Measurements from ENCODE around the gene SARDH.
"Not testable (repeated sequence)": the region's sequence is repeated elsewhere in the genome, so short reads cannot be mapped to it uniquely, and the experiment has no call there.

SARDH gene

GRCh38 chr9:133677126-133678010, 60.8 kb downstream of the SARDH start:
- Histone ChIP-seq H3K4me1 (ENCODE audit: insufficient read depth, low read length) (0 out of 2 replicates have a peak, but pooled peaks cover 7% of the 10 kb centered on the region), H3K4me3 (ENCODE audit: low read length) (no peak overlapping the region), H3K27me3 (ENCODE audit: insufficient read depth, low read length) (no peaks in the 10 kb centered on the region)

DNA sequence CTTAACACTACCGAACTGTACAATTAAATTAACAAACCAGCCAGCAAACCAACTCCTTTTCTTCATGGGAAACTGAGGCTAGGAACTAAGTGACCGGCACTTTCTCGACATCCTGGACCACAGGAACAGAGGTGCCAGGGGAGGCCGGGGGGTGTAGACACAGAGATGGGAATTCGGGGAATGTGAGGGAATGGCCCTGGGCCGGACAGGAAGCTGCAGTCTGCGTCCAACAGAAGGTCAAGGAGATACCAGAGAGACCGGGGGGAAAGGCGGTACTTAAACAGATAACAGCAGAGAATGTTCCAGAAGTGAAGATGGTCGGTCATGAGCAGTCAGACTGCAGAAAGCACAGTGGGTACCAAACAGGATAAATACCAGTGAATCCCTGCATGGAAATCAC, 61.7 kb downstream of the SARDH start:
- H3K9me3 ChIP-seq (ENCODE audit: insufficient read depth, low read depth, low read length): no peaks in the 10 kb centered on the region
- H3K9ac ChIP-seq (ENCODE audit: low read depth, low read length): no peak overlapping the region
- no peaks in the 10 kb centered on the region for H3K27me3 ChIP-seq (ENCODE audit: insufficient read depth, low read length)
- 0 out of 2 replicates have a peak, but pooled peaks cover 7% of the 10 kb centered on the region for H3K4me1 ChIP-seq (ENCODE audit: insufficient read depth, low read length)
- H3K27ac ChIP-seq (ENCODE audit: low read length): no peak overlapping the region
- H3K36me3 ChIP-seq (ENCODE audit: insufficient read depth, low read depth, low read length): no peaks in the 10 kb centered on the region
- H3K4me3 ChIP-seq (ENCODE audit: low read length): no peak overlapping the region

More at GRCh38 chr9:133677126-133678010, 60.8 kb downstream of the SARDH start:
- H3K9me3 ChIP-seq (ENCODE audit: insufficient read depth, low read depth, low read length): no peaks in the 10 kb centered on the region
- H3K36me3 ChIP-seq (ENCODE audit: insufficient read depth, low read depth, low read length): no peaks in the 10 kb centered on the region
- no peak overlapping the region for H3K27ac ChIP-seq (ENCODE audit: low read length)
- H3K9ac ChIP-seq (ENCODE audit: low read depth, low read length): no peak overlapping the region

GRCh38 chr9:133675796-133676195, 62.4 kb downstream of the SARDH start:
- H3K36me3 ChIP-seq (ENCODE audit: insufficient read depth, low read depth, low read length); H3K27ac ChIP-seq (ENCODE audit: low read length); H3K27me3 ChIP-seq (ENCODE audit: insufficient read depth, low read length); H3K4me3 ChIP-seq (ENCODE audit: low read length); H3K9me3 ChIP-seq (ENCODE audit: insufficient read depth, low read depth, low read length); H3K9ac ChIP-seq (ENCODE audit: low read depth, low read length); H3K4me1 ChIP-seq (ENCODE audit: insufficient read depth, low read length): not testable (repeated sequence)

- Histone ChIP-seq H3K4me1 (ENCODE audit: insufficient read depth, low read length) (0 out of 2 replicates have a peak, but pooled peaks cover 7% of the 10 kb centered on the region), H3K27me3 (ENCODE audit: insufficient read depth, low read length) (no peaks in the 10 kb centered on the region), H3K36me3 (ENCODE audit: insufficient read depth, low read depth, low read length) (no peaks in the 10 kb centered on the region), H3K4me3 (ENCODE audit: low read length) (no peak overlapping the region), H3K9ac (ENCODE audit: low read depth, low read length) (no peak overlapping the region), H3K9me3 (ENCODE audit: insufficient read depth, low read depth, low read length) (no peaks in the 10 kb centered on the region), H3K27ac (ENCODE audit: low read length) (no peak overlapping the region)
Observed at GRCh38 chr9:133674091-133674490, 64.1 kb downstream of the SARDH start.

GRCh38 chr9:133673258-133673655, 64.9 kb downstream of the SARDH start:
- H3K9ac ChIP-seq (ENCODE audit: low read depth, low read length): no peak overlapping the region
- H3K9me3 ChIP-seq (ENCODE audit: insufficient read depth, low read depth, low read length): no peaks in the 10 kb centered on the region
- no peaks in the 10 kb centered on the region for H3K36me3 ChIP-seq (ENCODE audit: insufficient read depth, low read depth, low read length)
- H3K27ac ChIP-seq (ENCODE audit: low read length): no peak overlapping the region
- no peaks in the 10 kb centered on the region for H3K27me3 ChIP-seq (ENCODE audit: insufficient read depth, low read length)
- H3K4me1 ChIP-seq (ENCODE audit: insufficient read depth, low read length): 0 out of 2 replicates have a peak, but pooled peaks cover 7% of the 10 kb centered on the region
- no peak overlapping the region for H3K4me3 ChIP-seq (ENCODE audit: low read length)

DNA sequence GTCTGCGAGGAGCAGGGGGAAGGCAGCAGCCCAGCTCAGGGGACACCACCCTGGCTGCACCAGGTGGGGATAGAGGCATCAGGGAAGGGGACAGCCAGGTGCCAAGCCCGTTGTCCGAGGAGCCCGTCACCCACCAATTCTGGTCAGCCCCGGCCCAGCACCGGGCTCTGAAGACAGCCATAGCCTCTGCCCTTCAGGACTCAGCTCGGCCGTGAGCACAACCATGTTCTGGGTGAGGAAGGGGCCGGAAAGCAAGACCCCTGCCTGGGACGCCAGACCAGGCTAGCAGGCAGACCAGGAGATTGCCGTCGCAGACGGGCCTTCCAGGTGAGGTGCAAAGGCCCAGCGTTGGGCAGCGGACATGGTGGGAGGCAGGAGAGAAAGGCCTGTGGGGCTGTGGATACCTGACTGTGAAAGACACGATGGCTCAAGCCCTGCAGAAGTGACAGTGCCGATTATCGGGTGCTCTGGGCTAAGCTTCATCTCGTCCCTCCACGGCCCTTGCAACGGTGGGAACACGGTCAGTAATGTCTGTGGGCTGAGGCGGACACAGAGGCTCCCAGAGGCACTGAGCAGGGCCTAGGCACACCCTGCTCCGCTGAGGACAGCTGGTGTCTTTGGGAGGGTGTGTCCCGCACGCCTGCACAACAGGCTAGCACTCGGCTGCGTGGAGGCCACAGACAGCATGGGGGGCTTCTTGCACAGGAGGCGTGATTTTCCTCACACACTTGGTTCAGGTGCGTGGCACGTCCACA, 65.5 kb downstream of the SARDH start:
- no peak overlapping the region for H3K27ac ChIP-seq (ENCODE audit: low read length)

GRCh38 chr9:133671371-133671770, 66.8 kb downstream of the SARDH start:
- Histone ChIP-seq H3K9me3 (ENCODE audit: insufficient read depth, low read depth, low read length) (no peaks in the 10 kb centered on the region), H3K4me1 (ENCODE audit: insufficient read depth, low read length) (0 out of 2 replicates have a peak, but pooled peaks cover 7% of the 10 kb centered on the region), H3K27ac (ENCODE audit: low read length) (no peak overlapping the region), H3K27me3 (ENCODE audit: insufficient read depth, low read length) (no peaks in the 10 kb centered on the region), H3K9ac (ENCODE audit: low read depth, low read length) (no peak overlapping the region), H3K36me3 (ENCODE audit: insufficient read depth, low read depth, low read length) (no peaks in the 10 kb centered on the region), H3K4me3 (ENCODE audit: low read length) (no peak overlapping the region)

More for the DNA sequence above, 65.5 kb downstream of the SARDH start:
- Histone ChIP-seq H3K9me3 (ENCODE audit: insufficient read depth, low read depth, low read length) (no peaks in the 10 kb centered on the region), H3K36me3 (ENCODE audit: insufficient read depth, low read depth, low read length) (no peaks in the 10 kb centered on the region), H3K27me3 (ENCODE audit: insufficient read depth, low read length) (no peaks in the 10 kb centered on the region), H3K9ac (ENCODE audit: low read depth, low read length) (no peak overlapping the region), H3K4me3 (ENCODE audit: low read length) (no peak overlapping the region), H3K4me1 (ENCODE audit: insufficient read depth, low read length) (0 out of 2 replicates have a peak, but pooled peaks cover 7% of the 10 kb centered on the region)

DNA sequence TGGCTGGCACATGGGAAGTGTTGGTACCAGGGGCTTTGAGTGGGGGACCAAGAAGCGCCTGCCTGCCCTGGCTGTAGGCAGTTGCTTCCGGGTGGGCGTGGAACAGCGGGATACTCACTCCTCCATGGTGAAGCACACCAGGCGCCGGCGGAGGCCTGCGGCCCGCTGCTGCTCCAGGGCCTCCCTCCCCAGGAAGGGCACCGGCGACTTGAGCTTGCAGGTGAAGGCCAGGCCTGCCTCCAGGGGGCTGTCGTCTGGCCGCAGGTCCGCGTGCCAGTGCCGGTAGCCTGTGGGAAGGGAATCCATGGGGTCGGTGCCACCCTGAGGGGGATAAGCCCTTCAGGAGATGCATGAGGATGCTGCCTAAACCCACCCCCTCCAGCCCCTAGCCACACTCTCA, 67.7 kb downstream of the SARDH start:
- Histone ChIP-seq H3K27ac (ENCODE audit: low read length) (no peak overlapping the region), H3K4me3 (ENCODE audit: low read length) (no peak overlapping the region), H3K27me3 (ENCODE audit: insufficient read depth, low read length) (no peaks in the 10 kb centered on the region), H3K9ac (ENCODE audit: low read depth, low read length) (no peak overlapping the region), H3K4me1 (ENCODE audit: insufficient read depth, low read length) (0 out of 2 replicates have a peak, but pooled peaks cover 7% of the 10 kb centered on the region), H3K9me3 (ENCODE audit: insufficient read depth, low read depth, low read length) (no peaks in the 10 kb centered on the region), H3K36me3 (ENCODE audit: insufficient read depth, low read depth, low read length) (no peaks in the 10 kb centered on the region)

- no peak overlapping the region for H3K4me3 ChIP-seq (ENCODE audit: low read length)
- H3K9me3 ChIP-seq (ENCODE audit: insufficient read depth, low read depth, low read length): no peaks in the 10 kb centered on the region
- H3K9ac ChIP-seq (ENCODE audit: low read depth, low read length): no peak overlapping the region
- H3K36me3 ChIP-seq (ENCODE audit: insufficient read depth, low read depth, low read length): no peaks in the 10 kb centered on the region
- H3K4me1 ChIP-seq (ENCODE audit: insufficient read depth, low read length): 0 out of 2 replicates have a peak, but pooled peaks cover 1% of the 10 kb centered on the region
- H3K27ac ChIP-seq (ENCODE audit: low read length): no peak overlapping the region
- H3K27me3 ChIP-seq (ENCODE audit: insufficient read depth, low read length): no peaks in the 10 kb centered on the region
Observed at GRCh38 chr9:133669182-133669801, 68.9 kb downstream of the SARDH start.

DNA sequence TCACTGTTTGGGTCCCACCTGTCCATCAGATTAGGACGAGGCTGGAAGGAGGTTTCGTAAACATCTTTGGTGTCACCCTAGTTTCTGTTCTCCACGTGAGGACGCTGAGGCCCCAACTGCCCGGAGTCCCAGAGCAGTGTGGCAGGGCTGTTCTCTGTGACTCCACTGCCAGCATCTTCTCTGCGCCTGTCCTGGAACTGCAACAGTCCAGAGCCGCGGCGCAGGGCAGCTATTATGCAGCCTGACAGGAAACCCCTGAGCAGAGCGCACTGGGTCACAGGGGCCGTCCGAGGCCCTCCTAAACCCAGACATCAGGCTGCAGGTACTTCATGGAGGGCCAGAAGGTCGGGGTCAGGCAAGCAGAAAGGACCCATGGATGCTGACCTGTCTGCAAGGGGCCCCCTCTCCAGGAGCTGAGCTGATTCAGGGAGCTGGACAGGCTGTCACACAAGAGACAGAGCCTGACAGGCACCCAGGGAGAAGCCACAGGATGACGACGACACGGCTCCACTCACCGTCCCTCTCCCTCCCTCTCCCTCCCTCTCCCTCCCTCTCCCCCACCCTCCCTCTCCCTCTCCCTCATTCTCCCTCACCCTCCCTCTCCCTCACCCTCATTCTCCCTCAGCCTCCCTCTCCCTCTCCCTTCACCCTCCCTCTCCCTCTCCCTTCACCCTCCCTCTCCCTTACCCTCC, 70.2 kb downstream of the SARDH start:
- Histone ChIP-seq H3K9ac (ENCODE audit: low read depth, low read length) (no peak overlapping the region), H3K9me3 (ENCODE audit: insufficient read depth, low read depth, low read length) (no peaks in the 10 kb centered on the region), H3K27ac (ENCODE audit: low read length) (no peak overlapping the region), H3K36me3 (ENCODE audit: insufficient read depth, low read depth, low read length) (no peaks in the 10 kb centered on the region), H3K4me3 (ENCODE audit: low read length) (no peak overlapping the region), H3K4me1 (ENCODE audit: insufficient read depth, low read length) (no peaks in the 10 kb centered on the region), H3K27me3 (ENCODE audit: insufficient read depth, low read length) (no peaks in the 10 kb centered on the region)

DNA sequence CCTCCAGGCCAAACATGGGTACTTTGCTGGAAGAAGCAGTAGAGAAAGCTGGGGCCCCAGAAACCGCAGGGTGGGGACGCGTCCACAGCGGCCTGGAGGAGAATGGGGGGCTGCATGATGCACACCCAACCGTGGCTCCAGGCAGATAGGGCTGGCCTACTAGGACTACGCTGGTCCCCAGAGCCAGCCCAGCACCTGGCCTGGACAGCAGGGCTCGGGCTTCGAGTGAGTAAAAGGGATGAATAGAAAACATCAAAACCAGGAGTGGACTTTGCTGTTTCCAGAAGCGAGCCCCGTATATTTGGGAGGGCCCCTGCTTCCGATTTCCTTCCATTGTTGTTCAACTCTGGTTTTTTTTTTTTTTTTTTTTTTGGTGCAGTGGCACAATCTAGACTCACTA, 71.3 kb downstream of the SARDH start:
- H3K4me3 ChIP-seq (ENCODE audit: low read length): no peak overlapping the region
- no peaks in the 10 kb centered on the region for H3K4me1 ChIP-seq (ENCODE audit: insufficient read depth, low read length)
- H3K9me3 ChIP-seq (ENCODE audit: insufficient read depth, low read depth, low read length): no peaks in the 10 kb centered on the region
- no peak overlapping the region for H3K27ac ChIP-seq (ENCODE audit: low read length)
- no peaks in the 10 kb centered on the region for H3K27me3 ChIP-seq (ENCODE audit: insufficient read depth, low read length)
- H3K9ac ChIP-seq (ENCODE audit: low read depth, low read length): no peak overlapping the region
- no peaks in the 10 kb centered on the region for H3K36me3 ChIP-seq (ENCODE audit: insufficient read depth, low read depth, low read length)

Measured in iPS-20b (cell line).